Hepatocyte (in vitro differentiated cells): Measurements from ENCODE around the gene KBTBD7. TPM values are rescaled to one million over a fixed set of nuclear protein-coding genes. Genes with fewer than 3 reads are reported as not detected.
"Not testable (repeated sequence)": the region's sequence is repeated elsewhere in the genome, so short reads cannot be mapped to it uniquely, and the experiment has no call there.

Source experiments
- DNase-seq: peaks from one replicate; pipeline ENCODE4 v3.0.0-alpha.2; 2016; ENCODE audit warnings: low spot score
- H2AFZ ChIP-seq: fragments of 200-600 bp; sonication (generic); 2 replicates; pipeline ENCODE4 v1.6.0; 2016; ENCODE audit warnings: antibody characterized with exemption, mild to moderate bottlenecking
- H3K27ac ChIP-seq: fragments of 200-600 bp; sonication (generic); 2 replicates; pipeline ENCODE4 v1.5.1; 2016; ENCODE audit warnings: mild to moderate bottlenecking
- H3K27me3 ChIP-seq: fragments of 200-600 bp; sonication (generic); 2 replicates; pipeline ENCODE4 v1.6.1; 2016
- H3K36me3 ChIP-seq: fragments of 200-600 bp; sonication (generic); replicated peaks from 2 replicates; pipeline ENCODE4 v1.5.1; 2016; ENCODE audit warnings: low read depth; ENCODE audit not compliant: insufficient read depth
- H3K4me1 ChIP-seq: fragments of 200-600 bp; sonication (generic); 2 replicates; pipeline ENCODE4 v1.5.1; 2016; ENCODE audit warnings: mild to moderate bottlenecking, moderate library complexity; ENCODE audit not compliant: insufficient read depth
- H3K4me2 ChIP-seq: fragments of 200-600 bp; sonication (generic); 2 replicates; pipeline ENCODE4 v1.6.0; 2016
- H3K4me3 ChIP-seq: fragments of 200-600 bp; sonication (generic); 2 replicates; pipeline ENCODE4 v1.5.1; 2016; ENCODE audit warnings: mild to moderate bottlenecking
- H3K79me2 ChIP-seq: fragments of 200-600 bp; sonication (generic); 2 replicates; pipeline ENCODE4 v1.6.0; 2017; ENCODE audit warnings: mild to moderate bottlenecking
- H3K9me2 ChIP-seq: fragments of 200-600 bp; sonication (generic); replicated peaks from 2 replicates; pipeline ENCODE4 v1.6.0; 2017; ENCODE audit warnings: mild to moderate bottlenecking; ENCODE audit not compliant: insufficient read depth
- H3K9me3 ChIP-seq: fragments of 200-600 bp; sonication (generic); 2 replicates; pipeline ENCODE4 v1.5.1; 2016; ENCODE audit warnings: low read depth, mild to moderate bottlenecking
- H4K20me1 ChIP-seq: fragments of 200-600 bp; sonication (generic); 2 replicates; pipeline ENCODE4 v1.6.0; 2016; ENCODE audit warnings: mild to moderate bottlenecking; ENCODE audit not compliant: insufficient read depth, poor library complexity, severe bottlenecking
- CTCF ChIP-seq: fragments of 200-600 bp; sonication (generic); IDR thresholded peaks from 2 replicates; pipeline ENCODE4 v1.5.1; 2016; ENCODE audit warnings: antibody characterized with exemption, mild to moderate bottlenecking; ENCODE audit not compliant: poor library complexity
- EZH2 ChIP-seq: fragments of 200-600 bp; sonication (generic); IDR thresholded peaks from 2 replicates; pipeline ENCODE4 v1.6.1; 2016; ENCODE audit warnings: antibody characterized with exemption, mild to moderate bottlenecking, borderline replicate concordance
- EZH2phosphoT487 ChIP-seq: fragments of 200-600 bp; sonication (generic); IDR thresholded peaks from one replicate; pipeline ENCODE4 v1.6.1; 2018; ENCODE audit warnings: antibody characterized with exemption, mild to moderate bottlenecking, low read depth, moderate library complexity; ENCODE audit not compliant: unreplicated experiment, severe bottlenecking
- WGBS: methylation state at CpG from one replicate; pipeline ENCODE4 v1.1.6; 2016; ENCODE audit warnings: low lambda C conversion rate; ENCODE audit errors: missing lambda C conversion rate; 5-methylcytosine and 5-hydroxymethylcytosine counted together
- polyA plus RNA-seq: library from polyadenylated mRNA; unstranded; fragments of >200 nt; fragmentation: Nextera tagmentation; extraction: Ambion mirVana; gene quantifications from 2 replicates; pipeline ENCODE4 v1.2.1, GENCODE V29; 2016
- total RNA-seq: library from RNA; depleted of rRNA; stranded (reverse); fragments of >200 nt; gene quantifications from 2 replicates; pipeline ENCODE4 v1.2.3, GENCODE V29; 2014

Gene KBTBD7
- total and polyA plus RNA-seq, 2 experiments from 2014 or later: 5.7 to 12.9 TPM

- no peak overlapping the region for H3K27ac ChIP-seq
- 90% methylated on average over 7 of the region's 7 CpGs for WGBS
- no peaks in the 10 kb centered on the region for H3K27me3 ChIP-seq
- H3K36me3 ChIP-seq: no peaks in the 10 kb centered on the region
- no peak overlapping the region for H3K4me3 ChIP-seq
- no peak overlapping the region for H3K4me2 ChIP-seq
- H3K79me2 ChIP-seq: no peaks in the 10 kb centered on the region
- no peak overlapping the region for H2AFZ ChIP-seq
- H3K4me1 ChIP-seq: no peaks in the 10 kb centered on the region
- no peaks in the 10 kb centered on the region for H3K9me2 ChIP-seq
- no peaks in the 10 kb centered on the region for H4K20me1 ChIP-seq
- no peak for DNase-seq
- H3K9me3 ChIP-seq: no peaks in the 10 kb centered on the region
- TF ChIP-seq EZH2 (no peak), EZH2phosphoT487 (no peak), CTCF (no peak)
Measured at GRCh38 chr13:41178040-41178439, 16.3 kb downstream of the KBTBD7 start.

GRCh38 chr13:41177616-41178015 is 16.8 kb downstream of the KBTBD7 start:
- Histone ChIP-seq H3K79me2 (no peaks in the 10 kb centered on the region), H3K4me2 (no peak overlapping the region), H3K9me3 (no peaks in the 10 kb centered on the region), H3K9me2 (no peaks in the 10 kb centered on the region), H3K36me3 (no peaks in the 10 kb centered on the region), H3K27me3 (no peaks in the 10 kb centered on the region), H3K27ac (no peak overlapping the region), H3K4me1 (no peaks in the 10 kb centered on the region), H3K4me3 (no peak overlapping the region), H2AFZ (no peak overlapping the region), H4K20me1 (no peaks in the 10 kb centered on the region)
- no peak for DNase-seq
- 38% methylated on average over 2 of the region's 2 CpGs for WGBS
- TF ChIP-seq EZH2 (no peak), CTCF (no peak), EZH2phosphoT487 (no peak)

GRCh38 chr13:41175576-41175975 is 18.8 kb downstream of the KBTBD7 start:
- H3K79me2 ChIP-seq, H3K4me2 ChIP-seq, H3K4me1 ChIP-seq, H3K4me3 ChIP-seq, H3K27me3 ChIP-seq, DNase-seq, H4K20me1 ChIP-seq, H3K36me3 ChIP-seq, H3K9me2 ChIP-seq, H3K27ac ChIP-seq, H3K9me3 ChIP-seq, H2AFZ ChIP-seq: not testable (repeated sequence)
- WGBS: 93% methylated on average over 8 of the region's 8 CpGs

- DNase-seq: no peak
- Histone ChIP-seq H3K27me3 (no peaks in the 10 kb centered on the region), H3K9me3 (no peaks in the 10 kb centered on the region), H3K9me2 (no peaks in the 10 kb centered on the region), H3K79me2 (no peaks in the 10 kb centered on the region), H2AFZ (no peak overlapping the region), H4K20me1 (no peaks in the 10 kb centered on the region), H3K4me1 (no peaks in the 10 kb centered on the region), H3K4me3 (no peak overlapping the region), H3K4me2 (no peak overlapping the region), H3K27ac (no peak overlapping the region), H3K36me3 (no peaks in the 10 kb centered on the region)
- WGBS: 95% methylated on average over 3 of the region's 3 CpGs
- no peak for TF ChIP-seq CTCF
- no peak for TF ChIP-seq EZH2phosphoT487
- TF ChIP-seq EZH2: no peak
Measured at GRCh38 chr13:41162151-41162550, 32.2 kb downstream of the KBTBD7 start.
